GM18868 (cell line): ENCODE measurements around the gene RAB33A.
"Not testable (repeated sequence)": the region's sequence is repeated elsewhere in the genome, so short reads cannot be mapped to it uniquely, and the experiment has no call there.

Experiments used
- ATAC-seq: cut with Tn5 transposase; IDR thresholded peaks from one replicate; pipeline ENCODE4 v1.9.1; 2021; ENCODE audit warnings: mild to moderate bottlenecking, moderate library complexity; ENCODE audit not compliant: unreplicated experiment

RAB33A gene

DNA sequence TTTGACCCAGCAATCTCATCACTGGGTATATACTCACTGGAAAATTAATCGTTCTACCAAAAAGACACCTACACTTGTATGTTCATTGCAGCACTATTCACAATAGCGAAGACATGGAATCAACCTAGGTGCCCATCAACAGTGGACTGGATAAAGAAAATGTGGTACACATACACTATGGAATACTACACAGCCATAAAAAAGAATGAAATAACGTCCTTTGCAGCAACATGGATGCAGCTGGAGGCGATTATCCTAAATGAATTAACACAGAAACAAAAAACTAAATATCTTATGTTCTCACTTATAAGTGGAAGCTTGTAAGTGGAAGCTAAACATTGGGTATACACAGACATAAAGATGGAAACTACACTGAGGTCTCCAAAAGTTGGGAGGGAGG lies 59.4 kb downstream of the RAB33A start:
- not testable (repeated sequence) for ATAC-seq
